HG03066 (cell line): ENCODE results near the gene RPUSD2.

Experiments used
- ATAC-seq: cut with Tn5 transposase; IDR thresholded peaks from one replicate; pipeline ENCODE4 v1.9.1; 2021; ENCODE audit warnings: low read depth; ENCODE audit not compliant: unreplicated experiment

Gene RPUSD2

DNA sequence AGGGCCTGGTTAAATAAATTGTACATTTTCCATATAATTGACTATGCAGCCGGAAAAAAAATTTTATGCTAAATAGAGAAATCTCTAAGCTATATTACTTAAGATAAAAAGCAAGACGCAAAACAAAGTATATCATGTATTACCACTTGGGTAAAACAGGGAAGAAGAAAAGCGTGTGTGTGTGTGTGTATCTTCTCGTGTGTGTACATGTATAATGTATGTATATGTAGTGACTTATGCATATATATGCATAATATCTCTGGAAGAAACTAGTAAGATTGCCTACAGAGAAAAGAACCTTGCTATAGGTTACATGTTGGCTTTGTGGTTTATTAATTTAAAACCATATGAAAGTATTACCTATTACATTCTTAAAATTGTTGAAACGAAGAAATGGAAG lies 44.0 kb downstream of the RPUSD2 start:
- ATAC-seq: no peak

DNA sequence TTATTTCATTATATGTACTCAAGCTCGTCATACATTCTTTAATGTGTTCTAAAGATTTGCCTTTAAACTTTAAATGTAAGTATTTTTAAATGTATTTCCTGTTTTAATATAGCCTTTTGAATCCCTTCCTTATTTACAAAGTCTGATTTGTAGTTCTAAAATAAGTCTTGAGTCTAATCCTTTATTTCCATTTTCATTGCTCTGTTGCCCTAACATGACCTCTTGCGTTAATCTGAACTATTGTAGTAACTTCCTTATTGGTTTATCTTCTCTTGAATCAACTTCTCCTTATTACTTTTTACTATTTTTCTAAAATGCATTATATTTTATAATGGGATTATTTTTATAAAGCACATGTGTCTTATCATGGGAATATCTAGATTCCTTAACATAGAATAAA lies 48.9 kb downstream of the RPUSD2 start:
- no peak for ATAC-seq

- no peak for ATAC-seq
Observed at GRCh38 chr15:40618906-40619305, 49.8 kb downstream of the RPUSD2 start.

DNA sequence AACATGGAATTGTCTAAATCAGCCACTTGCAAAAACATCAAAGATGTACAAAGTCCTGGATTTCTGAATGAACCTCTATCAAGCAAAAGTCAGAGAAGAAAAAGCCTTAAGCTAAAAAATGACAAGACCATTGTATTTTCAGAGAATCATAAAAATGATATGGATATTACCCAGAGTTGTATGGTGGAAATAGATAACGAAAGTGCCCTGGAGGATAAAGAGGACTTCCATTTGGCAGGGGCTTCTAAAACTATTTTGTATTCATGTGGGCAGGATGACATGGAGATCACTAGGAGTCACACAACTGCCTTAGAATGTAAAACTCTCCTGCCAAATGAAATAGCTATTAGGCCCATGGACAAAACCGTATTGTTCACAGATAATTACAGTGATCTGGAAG lies 54.3 kb downstream of the RPUSD2 start:
- ATAC-seq: no peak
